H1 (cell line): Measurements from ENCODE around the gene NUDT2. TPM values are rescaled to one million over a fixed set of nuclear protein-coding genes. Genes with fewer than 3 reads are reported as not detected.

Experiments
- CTCF ChIA-PET: fragments of 300-600 bp; sonication (Branson Sonifier 250); formaldehyde crosslinking; loops from one replicate; lab custom pipeline; 2021; ENCODE audit not compliant: partially characterized antibody; lab: Charles Lee
- POLR2A ChIA-PET: fragments of 300-600 bp; sonication (Branson Sonifier 250); formaldehyde crosslinking; loops from one replicate; lab custom pipeline; 2021; ENCODE audit warnings: inconsistent platforms; ENCODE audit not compliant: partially characterized antibody; lab: Charles Lee
- DNase-seq, 2 experiments: peaks; one replicate each; pipeline versions ENCODE4 v3.0.0 to v3.0.0-alpha.2; 2010 to 2022; ENCODE audit warnings: low spot score in 2 of 2, low read depth in 1 of 2, mixed read lengths in 1 of 2
- FAIRE-seq: peaks from 2 replicates; lab custom pipeline; 2011; peaks lifted over from hg19 to GRCh38; lab: Jason Lieb, UNC
- H2AFZ ChIP-seq: 2 replicates; pipeline ENCODE4 v1.8.1; 2012; ENCODE audit warnings: low read length, inconsistent platforms
- H2AK5ac ChIP-seq: 2 replicates; pipeline ENCODE4 v1.6.1; 2013; ENCODE audit warnings: low read depth, low read length
- H2BK120ac ChIP-seq: replicated peaks from 2 replicates; pipeline ENCODE3; 2013; ENCODE audit warnings: low read depth, low read length, inconsistent platforms
- H2BK12ac ChIP-seq: 2 replicates; pipeline ENCODE4 v1.6.1; 2013; ENCODE audit warnings: low read depth, low read length
- H2BK15ac ChIP-seq: 2 replicates; pipeline ENCODE4 v1.6.1; 2013; ENCODE audit warnings: low read length
- H2BK20ac ChIP-seq: 2 replicates; pipeline ENCODE4 v1.6.1; 2013; ENCODE audit warnings: low read length
- H2BK5ac ChIP-seq: 2 replicates; pipeline ENCODE4 v1.6.1; 2013; ENCODE audit warnings: low read depth, low read length
- H3K14ac ChIP-seq: 2 replicates; pipeline ENCODE4 v1.6.1; 2013; ENCODE audit warnings: inconsistent platforms; ENCODE audit not compliant: insufficient read length
- H3K18ac ChIP-seq: 2 replicates; pipeline ENCODE4 v1.6.1; 2013; ENCODE audit warnings: low read length; ENCODE audit errors: extremely low read depth
- H3K23ac ChIP-seq: 2 replicates; pipeline ENCODE4 v1.6.1; 2013; ENCODE audit warnings: inconsistent platforms; ENCODE audit not compliant: insufficient read length
- H3K23me2 ChIP-seq: 2 replicates; pipeline ENCODE4 v1.6.1; 2013; ENCODE audit warnings: low read depth, low read length
- H3K27ac ChIP-seq: 2 replicates; pipeline ENCODE4 v1.6.1; 2011; ENCODE audit warnings: low read depth, low read length, inconsistent platforms
- H3K27me3 ChIP-seq, 4 experiments: replicated peaks in 1 of 4; 1 replicate in 1 of 4; 2 replicates in 3 of 4; pipeline versions ENCODE4 v1.6.1 to v1.8.1; 2011 to 2013; ENCODE audit warnings: low read length in 3 of 4, mild to moderate bottlenecking in 3 of 4, inconsistent platforms in 2 of 4, mixed read lengths in 2 of 4, moderate library complexity in 1 of 4; ENCODE audit not compliant: control insufficient read depth in 3 of 4, insufficient read depth in 3 of 4; ENCODE audit errors: extremely low read depth in 1 of 4
- H3K36me3 ChIP-seq, 4 experiments: 2 replicates each; pipeline versions ENCODE4 v1.6.1 to v1.8.1; 2011 to 2013; ENCODE audit warnings: mild to moderate bottlenecking in 4 of 4, low read length in 3 of 4, moderate library complexity in 2 of 4, control low read depth in 1 of 4, inconsistent platforms in 1 of 4; ENCODE audit not compliant: insufficient read depth in 4 of 4, control insufficient read depth in 2 of 4
- H3K4ac ChIP-seq: replicated peaks from 2 replicates; pipeline ENCODE3; 2013; ENCODE audit warnings: low read length, low read depth, mixed read lengths, inconsistent platforms; ENCODE audit not compliant: insufficient read length
- H3K4me1 ChIP-seq, 4 experiments: replicated peaks in 1 of 4; 1 replicate in 1 of 4; 2 replicates in 3 of 4; pipeline versions ENCODE4 v1.6.1 to v1.8.1; 2011 to 2013; ENCODE audit warnings: low read length in 3 of 4, inconsistent platforms in 2 of 4, mixed read lengths in 1 of 4; ENCODE audit not compliant: insufficient read depth in 4 of 4, control insufficient read depth in 3 of 4
- H3K4me2 ChIP-seq, 2 experiments: 2 replicates each; pipeline versions ENCODE4 v1.6.1 to v1.8.1; 2011 to 2013; ENCODE audit warnings: low read depth in 2 of 2, low read length in 2 of 2, control low read depth in 1 of 2, inconsistent platforms in 1 of 2, mild to moderate bottlenecking in 1 of 2; ENCODE audit not compliant: insufficient read depth in 1 of 2
- H3K4me3 ChIP-seq, 4 experiments: fragments of 200-600, 300-600 bp in 1 of 4; sonication (generic), shearing (Covaris generic), sonication (Bioruptor Twin) in 1 of 4; 2 replicates each; pipeline versions ENCODE4 v1.5.1 to v1.8.1; 2011 to 2016; ENCODE audit warnings: low read length in 4 of 4, low read depth in 3 of 4, control low read depth in 2 of 4, inconsistent platforms in 2 of 4, mild to moderate bottlenecking in 2 of 4, mixed read lengths in 1 of 4, moderate library complexity in 1 of 4; ENCODE audit not compliant: insufficient read depth in 2 of 4; ENCODE audit errors: extremely low read depth in 1 of 4
- H3K56ac ChIP-seq: replicated peaks from 2 replicates; pipeline ENCODE3; 2013; ENCODE audit warnings: low read depth, mild to moderate bottlenecking, mixed read lengths, low read length, inconsistent platforms; ENCODE audit not compliant: insufficient read length
- H3K79me1 ChIP-seq: 2 replicates; pipeline ENCODE4 v1.6.1; 2013; ENCODE audit warnings: low read depth, low read length, control low read depth
- H3K79me2 ChIP-seq, 2 experiments: 2 replicates each; pipeline versions ENCODE4 v1.6.1 to v1.8.1; 2012 to 2013; ENCODE audit warnings: low read length in 2 of 2, mild to moderate bottlenecking in 2 of 2, inconsistent platforms in 1 of 2; ENCODE audit not compliant: insufficient read depth in 2 of 2, control insufficient read depth in 1 of 2
- H3K9ac ChIP-seq, 4 experiments: replicated peaks in 1 of 4; 1 replicate in 1 of 4; 2 replicates in 3 of 4; pipeline versions ENCODE4 v1.6.1 to v1.8.1; 2011 to 2013; ENCODE audit warnings: low read depth in 3 of 4, low read length in 3 of 4, control low read depth in 2 of 4, mild to moderate bottlenecking in 2 of 4, moderate library complexity in 2 of 4, inconsistent platforms in 1 of 4; ENCODE audit errors: extremely low read depth in 1 of 4
- H3K9me3 ChIP-seq, 2 experiments: 2 replicates each; pipeline versions ENCODE4 v1.6.1 to v1.8.1; 2012 to 2013; ENCODE audit warnings: mild to moderate bottlenecking in 2 of 2, moderate library complexity in 2 of 2, control low read depth in 1 of 2, inconsistent platforms in 1 of 2, low read depth in 1 of 2, low read length in 1 of 2, mixed read lengths in 1 of 2; ENCODE audit not compliant: insufficient read depth in 2 of 2
- H4K20me1 ChIP-seq, 2 experiments: replicated peaks in 1 of 2; 2 replicates each; pipeline versions ENCODE3 to v1.8.1; 2011 to 2013; ENCODE audit warnings: inconsistent platforms in 2 of 2, low read length in 2 of 2, mild to moderate bottlenecking in 1 of 2; ENCODE audit not compliant: insufficient read depth in 2 of 2, control insufficient read depth in 1 of 2
- H4K5ac ChIP-seq: 2 replicates; pipeline ENCODE4 v1.6.1; 2013; ENCODE audit warnings: low read length, low read depth, mixed read lengths, inconsistent platforms; ENCODE audit not compliant: insufficient read length
- H4K8ac ChIP-seq: 2 replicates; pipeline ENCODE4 v1.8.0; 2013; ENCODE audit warnings: mild to moderate bottlenecking, moderate library complexity, low read length, inconsistent platforms; ENCODE audit not compliant: insufficient read depth; ENCODE audit errors: extremely low read depth
- H4K91ac ChIP-seq: replicated peaks from 2 replicates; pipeline ENCODE3; 2013; ENCODE audit warnings: low read length, mixed read lengths, inconsistent platforms; ENCODE audit not compliant: insufficient read length
- MAFK ChIP-seq: IDR thresholded peaks from 2 replicates; pipeline ENCODE4 v1.6.1; 2012; ENCODE audit warnings: low read depth, mild to moderate bottlenecking, improper control_type of control experiment, low read length
- RAD21 ChIP-seq, 2 experiments: IDR thresholded peaks in 1 of 2; conservative IDR thresholded peaks in 1 of 2; 2 replicates each; pipeline ENCODE4 v1.6.1; 2011; ENCODE audit warnings: low read depth in 2 of 2, low read length in 2 of 2, improper control_type of control experiment in 1 of 2, inconsistent platforms in 1 of 2, mild to moderate bottlenecking in 1 of 2, moderate library complexity in 1 of 2
- RNF2 ChIP-seq: fragments of 200-900, 300-1000 bp; sonication (generic); IDR thresholded peaks from 2 replicates; pipeline ENCODE4 v1.7.1; 2016; ENCODE audit warnings: borderline replicate concordance, low read depth, mild to moderate bottlenecking, antibody characterized with exemption, low read length; ENCODE audit not compliant: poor library complexity, severe bottlenecking; ENCODE audit errors: missing control alignments
- WGBS, 2 experiments: shearing (Covaris generic) in 1 of 2; methylation state at CpG; one replicate each; pipeline versions ENCODE4 v1.1.6 to v1.1.7; 2013 to 2015; ENCODE audit warnings: low lambda C conversion rate in 2 of 2, mixed read lengths in 2 of 2, inconsistent platforms in 1 of 2, low coverage in 1 of 2, missing lambda C conversion rate in 1 of 2; ENCODE audit not compliant: insufficient replicate concordance in 2 of 2, insufficient coverage in 1 of 2, insufficient read length in 1 of 2; ENCODE audit errors: extremely low coverage in 1 of 2, missing lambda C conversion rate in 1 of 2; 5-methylcytosine and 5-hydroxymethylcytosine counted together
- polyA plus RNA-seq, 7 experiments: library from polyadenylated mRNA; depleted of rRNA in 3 of 7; stranded (reverse) in 5 of 7; unstranded in 2 of 7; fragments of >200 nt in 5 of 7; fragments of 200-250 nt in 2 of 7; gene quantifications; 1 replicate in 5 of 7; 2 replicates in 1 of 7; 4 replicates in 1 of 7; pipeline versions ENCODE4 v1.2.1 to v1.2.3, GENCODE V29; 2011 to 2013; ENCODE audit warnings: missing spikeins in 2 of 7, mixed read lengths in 2 of 7
- total RNA-seq: library from RNA; stranded (reverse); fragmentation: NEBNext Ultra II Directional; extraction: Animal tissue kit (Norgen Biotek cat#: 25700); gene quantifications from 2 replicates; pipeline ENCODE4 v1.2.1, GENCODE V29; 2021
- TF ChIP-seq, protein P1 (sequence below), 3 experiments: IDR thresholded peaks; 1 replicate in 2 of 3; 2 replicates in 1 of 3; pipeline versions ENCODE4 v1.5.1 to v1.6.1; 2011; ENCODE audit warnings: low read length in 3 of 3, mild to moderate bottlenecking in 3 of 3, inconsistent platforms in 2 of 3, low read depth in 1 of 3, moderate library complexity in 1 of 3; ENCODE audit not compliant: insufficient read depth in 1 of 3; ENCODE audit errors: control extremely low read depth in 1 of 3

Gene NUDT2
- total and polyA plus RNA-seq, 2 of the 8 experiments (the other 6 are each of a cell fraction or from before 2014, with no cell fraction given), result 16.7 to 23.7 TPM

DNA sequence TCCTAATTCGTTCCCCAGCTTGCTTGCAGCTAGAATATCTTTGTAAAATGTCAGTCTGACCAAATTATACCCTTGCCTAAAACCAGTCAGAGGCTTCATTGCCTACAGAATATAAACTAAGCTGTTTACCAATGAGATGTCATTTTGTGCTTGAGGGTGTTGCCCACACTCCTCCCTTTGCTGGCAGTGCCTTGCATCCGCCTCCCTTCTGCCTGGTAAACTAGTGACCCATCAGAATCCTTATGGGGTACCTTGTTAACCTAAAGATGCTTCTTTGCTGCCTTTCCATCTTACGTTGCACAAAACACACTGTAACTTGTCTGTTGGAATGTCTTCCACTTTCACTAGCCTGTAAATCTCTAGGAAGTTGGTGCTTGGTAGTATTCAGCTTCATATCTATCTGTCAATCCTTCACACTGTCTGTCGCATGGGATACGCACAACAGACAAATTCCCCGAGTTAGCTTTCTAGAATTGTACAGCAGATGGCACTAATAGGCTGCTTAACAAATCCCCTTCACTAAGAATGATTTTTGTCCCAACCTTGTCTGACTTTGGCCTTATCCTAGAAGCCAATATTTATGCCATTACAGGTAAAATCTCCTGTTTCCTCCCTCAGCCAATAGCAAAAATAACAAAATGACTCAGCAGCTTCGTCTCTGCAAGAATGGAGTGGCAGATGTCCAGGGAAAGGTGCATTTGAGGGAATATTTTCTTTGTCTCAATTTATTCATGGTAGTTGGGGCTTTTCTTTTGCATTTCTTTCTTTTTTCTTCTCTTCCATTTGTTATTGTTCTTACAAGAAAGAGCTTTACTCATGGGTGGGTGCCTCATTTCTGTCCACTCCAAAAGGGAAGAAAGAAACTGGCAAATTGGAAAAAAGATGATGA, 3.0 kb downstream of the NUDT2 start:
- no peak overlapping the region for H3K9ac ChIP-seq
- TF ChIP-seq MAFK, result 0 out of 2 replicates have a peak, but pooled peaks have one; percentile 29
- peak; percentile 70 to 78 for TF ChIP-seq RAD21 (IDR thresholded peaks at IDR 0.05 in 1 of 2, conservative IDR thresholded peaks at IDR 0.05 in 1 of 2; ENCODE audit: low read depth in 2 of 2, low read length in 2 of 2)
- no peak for TF ChIP-seq RNF2
- TF ChIP-seq, protein P1, sequence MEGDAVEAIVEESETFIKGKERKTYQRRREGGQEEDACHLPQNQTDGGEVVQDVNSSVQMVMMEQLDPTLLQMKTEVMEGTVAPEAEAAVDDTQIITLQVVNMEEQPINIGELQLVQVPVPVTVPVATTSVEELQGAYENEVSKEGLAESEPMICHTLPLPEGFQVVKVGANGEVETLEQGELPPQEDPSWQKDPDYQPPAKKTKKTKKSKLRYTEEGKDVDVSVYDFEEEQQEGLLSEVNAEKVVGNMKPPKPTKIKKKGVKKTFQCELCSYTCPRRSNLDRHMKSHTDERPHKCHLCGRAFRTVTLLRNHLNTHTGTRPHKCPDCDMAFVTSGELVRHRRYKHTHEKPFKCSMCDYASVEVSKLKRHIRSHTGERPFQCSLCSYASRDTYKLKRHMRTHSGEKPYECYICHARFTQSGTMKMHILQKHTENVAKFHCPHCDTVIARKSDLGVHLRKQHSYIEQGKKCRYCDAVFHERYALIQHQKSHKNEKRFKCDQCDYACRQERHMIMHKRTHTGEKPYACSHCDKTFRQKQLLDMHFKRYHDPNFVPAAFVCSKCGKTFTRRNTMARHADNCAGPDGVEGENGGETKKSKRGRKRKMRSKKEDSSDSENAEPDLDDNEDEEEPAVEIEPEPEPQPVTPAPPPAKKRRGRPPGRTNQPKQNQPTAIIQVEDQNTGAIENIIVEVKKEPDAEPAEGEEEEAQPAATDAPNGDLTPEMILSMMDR (IDR thresholded peaks at IDR 0.05; ENCODE audit: control extremely low read depth in 1 of 3, insufficient read depth in 1 of 3, low read depth in 1 of 3, low read length in 3 of 3), result peak in 2 of 3 experiments; percentile 41 to 43; a peak in 2 of 4 replicates
- no peaks in the 10 kb centered on the region for H3K79me1 ChIP-seq
- no peak overlapping the region for H3K4ac ChIP-seq
- no peak overlapping the region for H3K56ac ChIP-seq
- H4K20me1 ChIP-seq, result peaks cover 0 to 2% of the 10 kb centered on the region in 2 experiments
- H2BK15ac ChIP-seq, result no peak overlapping the region
- no peak overlapping the region for H4K91ac ChIP-seq
- peaks cover 2 to 10% (median 9%) of the 10 kb centered on the region in 4 experiments; a peak in 5 of 7 replicates for H3K4me1 ChIP-seq
- H2BK120ac ChIP-seq, result no peak overlapping the region
- H3K27ac ChIP-seq, result no peak overlapping the region
- H4K8ac ChIP-seq, result no peak overlapping the region
- no peak overlapping the region for H3K14ac ChIP-seq
- no peak overlapping the region for H2BK20ac ChIP-seq
- no peak overlapping the region for H3K4me2 ChIP-seq
- 75% methylated on average over 7 of the region's 7 CpGs; no CpG with 5 or more reads in 1 of the 2 experiments for WGBS, 2 experiments
- no peak overlapping the region for H2AK5ac ChIP-seq
- no peaks in the 10 kb centered on the region for H3K36me3 ChIP-seq
- H2BK12ac ChIP-seq, result no peak overlapping the region
- POLR2A ChIA-PET, result interaction anchor here (0.9 to 2.0 kb wide), 4 partner anchors 45 to 259 kb away, joined by 3 to 9 read pairs (median 4); partner anchors contain the start of gene MYORG
- CTCF ChIA-PET, result interaction anchor here (0.6 to 16.6 kb wide), 16 partner anchors 10 to 1438 kb away, joined by 3 to 350 read pairs (median 4); partner anchors contain the start of genes MYORG and RPP25L
- no peaks in the 10 kb centered on the region for H3K27me3 ChIP-seq
- H3K9me3 ChIP-seq, result no peaks in the 10 kb centered on the region
- H4K5ac ChIP-seq, result no peak overlapping the region
- H3K23me2 ChIP-seq, result peaks cover 3% of the 10 kb centered on the region
- H3K4me3 ChIP-seq, result no peak overlapping the region
- no peak overlapping the region for H3K18ac ChIP-seq
- no peak overlapping the region for H2BK5ac ChIP-seq
- H2AFZ ChIP-seq, result no peak overlapping the region
- H3K23ac ChIP-seq, result no peak overlapping the region
- FAIRE-seq (no peak), DNase-seq (no peak)
- peaks cover 0 to 6% of the 10 kb centered on the region in 2 experiments; a peak in 2 of 4 replicates for H3K79me2 ChIP-seq
